ENCODE measurements around the gene TOB2. TPM values are rescaled to one million over a fixed set of nuclear protein-coding genes. Genes with fewer than 3 reads are reported as not detected.
A peak's percentile ranks its signal among the peaks of the same experiment; 100 is the strongest.

TOB2 gene
- total and polyA plus RNA-seq, 11 donors, result 29.0 to 74.5 (median 44.9) TPM

GRCh38 chr22:41417622-41418390, 28.8 kb downstream of the TOB2 start:
- H3K4me1 ChIP-seq, result peaks cover 2 to 57% (median 34%) of the 10 kb centered on the region in 12 donors
- H3K9me3 ChIP-seq, result no peaks in the 10 kb centered on the region
- intact Hi-C loops (cut with DNase I), result loop anchor here in 1 of 10 donors (2.0 kb wide), 1 partner anchor 25 kb away; no protein-coding TSS in a partner anchor
- ATAC-seq (peak; percentile 73 to 88 (median 87)), DNase-seq (peak; percentile 89 to 97 (median 93))
- H3K36me3 ChIP-seq, result peaks cover 0 to 3% (median under 1%) of the 10 kb centered on the region in 9 donors
- peak overlapping the region; percentile 45 to 99 (median 92) for H3K27ac ChIP-seq
- H3K4me3 ChIP-seq, result peak overlapping the region in 1 of 12 donors; percentile 13
- TF ChIP-seq POLR2A (IDR thresholded peaks at IDR 0.05) (peak in 1 of 2 donors; percentile 42), CTCF (IDR thresholded peaks at IDR 0.05) (no peak)
- H3K27me3 ChIP-seq, result no peaks in the 10 kb centered on the region
- WGBS, 4 donors, result 41 to 48% (median 45%) methylated on average over 6 to 13 of the region's 13 CpGs

- Histone ChIP-seq H3K27me3 (no peaks in the 10 kb centered on the region), H3K4me1 (peaks cover 2 to 80% (median 56%) of the 10 kb centered on the region in 12 donors), H3K36me3 (no peaks in the 10 kb centered on the region), H3K4me3 (peak overlapping the region in 4 of 12 donors; percentile 58 to 78 (median 68)), H3K27ac (peak overlapping the region in 11 of 12 donors; percentile 92 to 100 (median 98)), H3K9me3 (no peaks in the 10 kb centered on the region)
- DNase-seq (no peak), ATAC-seq (no peak)
- intact Hi-C loops (cut with DNase I), result no loop called here
- WGBS, 4 donors, result 77 to 93% (median 91%) methylated on average over 3 to 4 of the region's 4 CpGs
- TF ChIP-seq CTCF (IDR thresholded peaks at IDR 0.05), result no peak
- TF ChIP-seq POLR2A (IDR thresholded peaks at IDR 0.05), result no peak
These were observed 31.0 kb downstream of the TOB2 start for GRCh38 chr22:41415554-41415953.

GRCh38 chr22:41411021-41411851, 35.4 kb downstream of the TOB2 start:
- Histone ChIP-seq H3K36me3 (no peaks in the 10 kb centered on the region), H3K27ac (peak overlapping the region; percentile 92 to 100 (median 98)), H3K27me3 (no peaks in the 10 kb centered on the region), H3K4me3 (no peak overlapping the region), H3K9me3 (no peaks in the 10 kb centered on the region), H3K4me1 (peaks cover 0 to 57% (median 42%) of the 10 kb centered on the region in 12 donors)
- TF ChIP-seq POLR2A (IDR thresholded peaks at IDR 0.05), result peak in 1 of 2 donors; percentile 66
- TF ChIP-seq CTCF (IDR thresholded peaks at IDR 0.05), result no peak
- WGBS, 4 donors, result 42 to 53% (median 50%) methylated on average over 11 of the region's 11 CpGs
- peak; percentile 8 to 34 (median 26) for ATAC-seq
- intact Hi-C loops (cut with DNase I), result loop anchor here in 4 of 10 donors (2.0 kb wide), 1 partner anchor 36 kb away; the partner anchor contains the start of gene TOB2 (in 4 of the 4)
- peak in 2 of 5 donors; percentile 45 to 72 for DNase-seq
